GM20431 (cell line): ENCODE results near the gene ME3.

Experiments used
- in situ Hi-C: fragments of 300-500 bp; cut with MseI, MboI; formaldehyde crosslinking; loops from one replicate; pipeline ENCODE4 v1.15.0; 2020; ENCODE audit warnings: low sequenced_read_pairs; ENCODE audit not compliant: unreplicated experiment

Gene ME3

GRCh38 chr11:86507249-86507845, 165.1 kb downstream of the ME3 start:
- in situ Hi-C loops, result no loop called here

GRCh38 chr11:86506235-86506634, 166.2 kb downstream of the ME3 start:
- in situ Hi-C loops, result no loop called here

GRCh38 chr11:86503131-86503530, 169.3 kb downstream of the ME3 start:
- in situ Hi-C loops, result no loop called here

GRCh38 chr11:86502137-86502642, 170.2 kb downstream of the ME3 start:
- in situ Hi-C loops, result no loop called here

- in situ Hi-C loops, result no loop called here
Measured at GRCh38 chr11:86500500-86501140, 171.8 kb downstream of the ME3 start.

- in situ Hi-C loops, result no loop called here
Measured at GRCh38 chr11:86499723-86500129, 172.7 kb downstream of the ME3 start.

GRCh38 chr11:86497836-86498235, 174.6 kb downstream of the ME3 start:
- in situ Hi-C loops, result no loop called here

- in situ Hi-C loops, result no loop called here
Measured at GRCh38 chr11:86497310-86497709, 175.1 kb downstream of the ME3 start.

- in situ Hi-C loops, result no loop called here
Measured at GRCh38 chr11:86495351-86495750, 177.1 kb downstream of the ME3 start.

- in situ Hi-C loops, result no loop called here
Measured at GRCh38 chr11:86492370-86493010, 179.9 kb downstream of the ME3 start.

GRCh38 chr11:86491027-86491426, 181.4 kb downstream of the ME3 start:
- in situ Hi-C loops, result no loop called here

- in situ Hi-C loops, result no loop called here
Measured at GRCh38 chr11:86490582-86490981, 181.8 kb downstream of the ME3 start.

- in situ Hi-C loops, result no loop called here
Measured at GRCh38 chr11:86489442-86489841, 183.0 kb downstream of the ME3 start.

- in situ Hi-C loops, result no loop called here
Measured at GRCh38 chr11:86488553-86488952, 183.9 kb downstream of the ME3 start.

GRCh38 chr11:86487671-86488070, 184.7 kb downstream of the ME3 start:
- in situ Hi-C loops, result no loop called here

- in situ Hi-C loops, result no loop called here
Measured at GRCh38 chr11:86486261-86487030, 186.0 kb downstream of the ME3 start.

GRCh38 chr11:86484795-86485166, 187.6 kb downstream of the ME3 start:
- in situ Hi-C loops, result no loop called here

GRCh38 chr11:86483940-86484794, 188.2 kb downstream of the ME3 start:
- in situ Hi-C loops, result no loop called here

- in situ Hi-C loops, result no loop called here
Measured at GRCh38 chr11:86483610-86483939, 188.8 kb downstream of the ME3 start.

- in situ Hi-C loops, result no loop called here
Measured at GRCh38 chr11:86482692-86483091, 189.7 kb downstream of the ME3 start.
